HG03460 (cell line): ENCODE results near the gene TVP23A.
A peak's percentile ranks its signal among the peaks of the same experiment; 100 is the strongest.
"Not testable (repeated sequence)": the region's sequence is repeated elsewhere in the genome, so short reads cannot be mapped to it uniquely, and the experiment has no call there.

Experiments
- ATAC-seq: cut with Tn5 transposase; IDR thresholded peaks from one replicate; pipeline ENCODE4 v1.9.1; 2021; ENCODE audit not compliant: unreplicated experiment

Gene TVP23A

GRCh38 chr16:10806698-10807097 lies 11.9 kb downstream of the TVP23A start:
- ATAC-seq: no peak

- no peak for ATAC-seq
Measured at GRCh38 chr16:10805334-10805733, 13.3 kb downstream of the TVP23A start.

- ATAC-seq: no peak
Measured at GRCh38 chr16:10799736-10800135, 18.9 kb downstream of the TVP23A start.

GRCh38 chr16:10791048-10791447 lies 27.5 kb downstream of the TVP23A start:
- no peak for ATAC-seq

GRCh38 chr16:10788630-10789029 lies 30.0 kb downstream of the TVP23A start:
- ATAC-seq: not testable (repeated sequence)

- ATAC-seq: no peak
Measured at GRCh38 chr16:10787304-10787703, 31.3 kb downstream of the TVP23A start.

GRCh38 chr16:10782628-10783027 lies 36.0 kb downstream of the TVP23A start:
- ATAC-seq: no peak

- ATAC-seq: no peak
Measured at GRCh38 chr16:10780628-10781027, 38.0 kb downstream of the TVP23A start.

GRCh38 chr16:10779908-10780307 lies 38.7 kb downstream of the TVP23A start:
- ATAC-seq: not testable (repeated sequence)

GRCh38 chr16:10777356-10777755 lies 41.2 kb downstream of the TVP23A start:
- no peak for ATAC-seq

GRCh38 chr16:10776923-10777322 lies 41.7 kb downstream of the TVP23A start:
- not testable (repeated sequence) for ATAC-seq

GRCh38 chr16:10776280-10776679 lies 42.3 kb downstream of the TVP23A start:
- ATAC-seq: peak; percentile 85

GRCh38 chr16:10770907-10771306 lies 47.7 kb downstream of the TVP23A start:
- no peak for ATAC-seq

- ATAC-seq: no peak
Measured at GRCh38 chr16:10769381-10769780, 49.2 kb downstream of the TVP23A start.

GRCh38 chr16:10767127-10767526 lies 51.5 kb downstream of the TVP23A start:
- ATAC-seq: no peak

- ATAC-seq: peak; percentile 71
Measured at GRCh38 chr16:10765772-10766171, 52.8 kb downstream of the TVP23A start.

- ATAC-seq: no peak
Measured at GRCh38 chr16:10763456-10763855, 55.1 kb downstream of the TVP23A start.

- no peak for ATAC-seq
Measured at GRCh38 chr16:10762336-10763016, 56.1 kb downstream of the TVP23A start.

- ATAC-seq: no peak
Measured at GRCh38 chr16:10761373-10761772, 57.2 kb downstream of the TVP23A start.

- no peak for ATAC-seq
Measured at GRCh38 chr16:10760858-10761257, 57.7 kb downstream of the TVP23A start.

GRCh38 chr16:10756574-10756973 lies 62.0 kb downstream of the TVP23A start:
- no peak for ATAC-seq

GRCh38 chr16:10754941-10755340 lies 63.7 kb downstream of the TVP23A start:
- ATAC-seq: no peak

GRCh38 chr16:10753670-10754069 lies 64.9 kb downstream of the TVP23A start:
- ATAC-seq: no peak
